Measurements from ENCODE around the gene ZNF569.
"Not testable (repeated sequence)": the region's sequence is repeated elsewhere in the genome, so short reads cannot be mapped to it uniquely, and the experiment has no call there.

ZNF569 gene

GRCh38 chr19:37391399-37391798, 75.8 kb downstream of the ZNF569 start:
- DNase-seq = not testable (repeated sequence)

- DNase-seq = no peak
Measured at GRCh38 chr19:37389234-37389633, 78.0 kb downstream of the ZNF569 start.

- DNase-seq = peak; percentile 97
Measured at GRCh38 chr19:37370880-37371661, 96.2 kb downstream of the ZNF569 start, which contains the start of gene ZNF527. TSS of gene ZNF527 (plus strand) at chr19:37371099. CDS start at chr19:37374199, 3,100 bp downstream.

GRCh38 chr19:37370386-37370879, 96.8 kb downstream of the ZNF569 start:
- DNase-seq = not testable (repeated sequence)

GRCh38 chr19:37362733-37363132, 104.5 kb downstream of the ZNF569 start:
- DNase-seq = no peak

DNA sequence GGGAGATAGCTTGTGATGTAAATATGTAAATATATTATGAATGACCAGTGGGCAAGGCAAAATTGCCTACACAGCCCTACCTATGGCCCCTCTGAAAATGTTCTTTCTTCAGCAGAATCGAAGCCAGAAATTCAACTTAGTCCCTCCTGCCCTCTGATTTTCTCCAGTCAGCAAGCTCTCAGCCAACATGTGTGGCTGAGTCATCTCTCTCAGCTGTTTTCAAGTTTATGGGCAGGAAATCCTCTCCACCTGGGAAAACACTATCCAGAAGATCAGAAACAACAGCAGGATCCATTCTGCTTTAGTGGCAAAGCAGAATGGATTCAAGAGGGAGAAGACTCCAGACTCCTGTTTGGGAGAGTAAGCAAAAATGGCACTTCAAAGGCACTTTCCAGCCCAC, 105.2 kb downstream of the ZNF569 start:
- DNase-seq = no peak
